Activated gamma-delta T cell treated with anti-CD3 and anti-CD28 coated beads, Interleukin-2, amount 50 U/mL, for 16 hours (primary cell): ENCODE measurements around the gene ATP2B2.
"Not testable (repeated sequence)": the region's sequence is repeated elsewhere in the genome, so short reads cannot be mapped to it uniquely, and the experiment has no call there.

Experiments used
- DNase-seq: peaks from one replicate; pipeline ENCODE4 v3.0.0-alpha.2; 2020; ENCODE audit warnings: low read depth

ATP2B2 gene

DNA sequence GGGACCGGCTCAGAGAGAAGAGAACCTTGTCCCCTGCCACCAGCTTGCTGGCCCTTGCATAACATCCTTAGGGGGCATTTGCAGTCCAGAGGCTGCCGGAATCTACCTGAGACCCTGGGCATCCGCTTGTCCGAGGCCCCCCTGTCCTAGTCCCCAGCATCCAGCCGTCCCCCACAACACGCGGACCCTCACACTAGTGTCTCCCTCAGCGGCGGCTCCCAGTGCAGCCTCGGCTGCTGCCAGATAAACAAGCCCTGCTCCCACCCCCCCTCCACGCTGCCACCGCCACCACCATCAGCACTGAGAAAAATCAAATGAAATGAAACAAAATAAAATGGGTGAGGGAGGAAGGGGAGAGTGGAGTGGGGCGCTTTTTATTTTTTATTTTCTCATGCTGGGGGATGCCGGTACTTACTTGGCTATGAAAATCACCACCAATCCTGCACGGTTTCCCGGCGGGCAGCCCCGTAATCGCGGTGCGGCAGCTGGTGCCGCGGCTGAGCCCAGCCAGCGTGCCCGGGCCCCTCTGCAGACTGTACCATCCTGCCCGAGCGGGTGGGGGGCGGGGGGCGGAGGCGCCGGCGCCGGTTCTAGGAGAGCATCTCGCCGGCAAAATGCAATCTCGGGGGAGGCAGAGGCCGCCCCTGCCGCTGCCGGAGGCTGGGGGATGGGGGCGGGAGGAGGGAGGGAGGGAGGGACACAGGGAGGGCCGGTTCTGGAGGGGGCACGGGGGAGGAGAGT lies at the start of gene ATP2B2:
Gene ATP2B2, minus strand, starts transcription at position 537 of the 741 bp plus-strand sequence. CDS start 56,043 bp downstream, outside the sequence.
- no peak for DNase-seq

GRCh38 chr3:10554746-10555145 lies 49.4 kb upstream of the ATP2B2 start:
- DNase-seq, result no peak

DNA sequence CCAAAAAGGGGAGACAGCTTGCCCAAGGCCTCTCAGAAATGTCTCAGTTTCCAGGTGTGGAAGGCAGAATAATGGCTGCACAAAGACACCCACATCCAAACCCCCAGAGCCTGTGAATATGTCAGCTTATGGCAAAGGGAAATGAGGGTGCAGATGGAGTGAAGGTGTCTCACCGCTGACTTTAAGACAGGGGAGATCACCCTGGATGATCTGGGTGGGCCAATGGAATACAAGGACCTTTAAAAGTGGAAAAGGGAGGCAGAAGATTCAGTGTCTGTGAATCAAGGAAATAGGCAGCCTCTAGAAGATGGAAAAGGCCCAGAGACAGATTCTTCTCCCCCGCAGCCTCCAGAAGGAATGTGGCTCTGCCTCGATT lies 48.8 kb upstream of the ATP2B2 start:
- no peak for DNase-seq

- no peak for DNase-seq
These were observed 48.3 kb upstream of the ATP2B2 start for GRCh38 chr3:10553591-10554235.

GRCh38 chr3:10552631-10552943 lies 47.2 kb upstream of the ATP2B2 start:
- no peak for DNase-seq

- DNase-seq, result peak; percentile 71
These were observed 46.6 kb upstream of the ATP2B2 start for GRCh38 chr3:10551821-10552630.

- DNase-seq, result no peak
These were observed 45.8 kb upstream of the ATP2B2 start for GRCh38 chr3:10551139-10551538.

DNA sequence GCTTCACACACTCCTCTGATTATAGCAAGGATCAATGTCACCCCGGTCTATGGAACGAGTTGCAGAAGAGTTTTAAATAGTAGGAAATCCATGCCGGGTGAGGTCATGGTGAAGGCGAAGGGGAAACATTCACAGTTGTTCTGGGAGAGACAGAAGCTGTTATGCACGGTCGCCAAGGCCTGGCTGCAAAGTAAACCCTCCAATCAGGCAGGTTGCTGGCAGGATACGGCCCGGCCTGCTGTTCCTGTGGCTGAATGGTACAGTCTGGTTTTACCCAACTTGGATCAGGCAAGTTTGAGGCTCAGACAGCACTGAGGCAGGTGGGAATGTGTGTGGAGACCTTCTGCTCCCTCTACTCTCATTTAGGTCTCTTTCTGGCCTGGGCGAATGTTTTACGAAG lies 45.3 kb upstream of the ATP2B2 start:
- DNase-seq, result no peak

- DNase-seq, result no peak
These were observed 44.3 kb upstream of the ATP2B2 start for GRCh38 chr3:10549617-10550230.

DNA sequence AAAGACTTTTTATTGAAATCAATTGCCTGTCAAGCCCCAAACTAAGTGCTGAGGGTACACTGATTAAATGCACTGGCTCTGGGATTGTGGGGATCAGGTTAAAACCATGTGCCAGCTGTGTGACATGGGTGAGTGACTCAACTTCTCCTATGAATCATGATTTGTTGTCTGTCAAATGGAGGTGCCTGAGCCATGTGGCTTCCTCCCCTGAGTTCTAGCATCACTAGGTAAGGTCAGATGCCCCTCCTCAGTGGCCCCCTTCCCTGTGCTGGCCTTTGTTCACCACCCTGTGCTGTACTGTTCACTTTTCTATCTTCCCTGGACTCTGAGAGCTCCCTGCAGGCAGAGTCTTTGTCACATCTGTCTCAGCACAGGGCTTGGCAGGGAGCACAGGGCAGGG lies 43.6 kb upstream of the ATP2B2 start:
- DNase-seq, result peak; percentile 7

DNA sequence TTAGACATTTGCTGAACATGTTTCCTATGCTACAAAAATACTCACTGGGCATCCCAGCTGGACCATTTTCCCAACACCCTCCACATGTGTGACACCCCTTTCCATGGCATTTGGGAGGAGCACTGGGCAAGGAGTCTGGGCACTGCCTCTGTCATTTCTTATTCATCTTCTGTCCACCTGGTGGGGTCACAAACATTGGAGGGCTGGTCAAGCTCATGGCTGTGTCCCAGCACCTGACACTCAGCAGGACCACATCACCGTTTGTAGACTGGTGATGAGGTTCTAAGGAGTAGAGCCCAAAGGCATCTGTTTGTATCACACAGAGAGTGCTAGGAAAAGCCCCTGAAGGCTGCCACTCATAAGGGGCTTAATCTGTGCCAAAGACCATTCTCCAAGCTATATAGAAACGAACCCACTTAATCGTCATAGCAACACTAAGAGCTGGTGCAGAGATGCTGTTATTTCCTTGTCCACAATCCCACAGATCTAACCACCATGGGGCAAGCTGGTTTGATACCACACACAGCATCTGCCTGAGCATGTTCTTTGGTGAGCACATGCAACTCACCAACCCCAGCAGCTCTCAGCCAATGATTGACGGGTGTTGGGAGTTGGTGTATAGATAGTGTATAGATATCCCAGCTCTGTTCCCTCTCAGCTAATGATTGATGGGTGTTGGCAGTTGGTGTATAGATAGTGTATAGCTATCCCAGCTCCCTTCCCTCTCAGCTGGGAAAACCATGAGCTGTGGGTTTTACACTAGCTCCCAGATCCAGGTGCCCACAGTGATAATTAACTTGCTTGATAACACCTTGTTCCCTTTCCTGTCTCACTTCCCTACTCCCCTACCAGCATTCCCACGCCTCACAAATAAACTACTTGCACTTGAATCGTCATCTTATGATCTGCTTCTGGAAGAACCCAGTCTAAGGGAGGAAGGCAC lies 42.7 kb upstream of the ATP2B2 start:
- no peak for DNase-seq

GRCh38 chr3:10547413-10547812 lies 42.0 kb upstream of the ATP2B2 start:
- no peak for DNase-seq

- DNase-seq, result no peak
These were observed 41.5 kb upstream of the ATP2B2 start for GRCh38 chr3:10546820-10547263.

- no peak for DNase-seq
These were observed 40.8 kb upstream of the ATP2B2 start for GRCh38 chr3:10546181-10546624.

GRCh38 chr3:10542518-10542917 lies 37.1 kb upstream of the ATP2B2 start:
- DNase-seq, result no peak

- DNase-seq, result not testable (repeated sequence)
These were observed 35.0 kb upstream of the ATP2B2 start for GRCh38 chr3:10540347-10540746.

- DNase-seq, result no peak
These were observed 28.7 kb upstream of the ATP2B2 start for GRCh38 chr3:10534066-10534465.

GRCh38 chr3:10533737-10534023 lies 28.3 kb upstream of the ATP2B2 start:
- no peak for DNase-seq

GRCh38 chr3:10532939-10533736 lies 27.8 kb upstream of the ATP2B2 start:
- DNase-seq, result no peak

DNA sequence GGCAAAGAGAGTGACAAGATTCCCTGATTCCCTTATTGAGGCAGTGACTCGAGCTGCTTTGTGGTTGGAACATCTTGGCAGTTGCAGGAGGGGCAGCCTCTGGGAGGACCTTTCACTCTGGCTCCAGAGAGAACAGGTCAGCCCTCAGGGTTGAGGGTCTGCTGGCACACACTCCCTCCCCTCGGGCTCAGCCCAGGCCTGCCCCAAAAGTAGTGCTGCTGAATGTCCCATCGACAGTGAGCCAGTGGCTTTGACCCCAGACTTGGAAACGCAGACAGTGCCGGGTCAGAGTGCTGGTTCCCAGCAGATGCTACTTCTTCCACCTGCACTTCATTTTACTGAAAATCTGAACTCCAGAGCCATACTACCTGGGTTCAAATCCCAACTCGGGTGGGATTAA lies 25.6 kb upstream of the ATP2B2 start:
- no peak for DNase-seq

- DNase-seq, result no peak
These were observed 24.9 kb upstream of the ATP2B2 start for GRCh38 chr3:10530241-10530640.
